ENCODE results near the gene PIK3R5. TPM values are rescaled to one million over a fixed set of nuclear protein-coding genes. Genes with fewer than 3 reads are reported as not detected.

The PIK3R5 gene
- total and polyA plus RNA-seq, 2 donors (not counting 1 experiment from before 2014, with no cell fraction given): 0.15 TPM; not detected in 1

DNA sequence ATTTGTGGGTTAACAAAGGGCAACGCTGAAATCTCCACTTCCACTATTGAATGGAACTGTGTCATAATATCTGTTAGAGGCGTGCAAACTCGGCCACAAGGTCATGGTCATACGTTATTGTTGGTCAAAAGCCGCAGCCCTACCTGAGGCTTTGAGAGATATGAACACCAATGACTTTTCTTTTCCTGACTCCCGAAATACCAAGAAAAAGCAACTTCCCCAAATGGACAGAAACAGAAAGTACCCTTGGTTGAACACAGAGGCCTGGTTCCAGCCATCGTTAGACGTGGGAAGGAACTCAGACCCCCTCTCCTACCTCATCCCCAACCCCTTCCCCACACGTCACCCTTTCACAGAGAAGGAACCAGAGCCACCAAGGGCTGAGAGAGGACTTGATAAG, 1.4 kb upstream of the PIK3R5 start:
- TF ChIP-seq EZH2 (IDR thresholded peaks at IDR 0.05; ENCODE audit: low read length, missing control alignments) (no peak), CTCF (conservative IDR thresholded peaks at IDR 0.05 in 1 of 2, IDR thresholded peaks at IDR 0.05 in 1 of 2; ENCODE audit: low read depth in 1 of 2, low read length in 2 of 2) (no peak)
- Histone ChIP-seq H3K79me2 (ENCODE audit: control insufficient read depth, insufficient read depth, low read length) (no peaks in the 10 kb centered on the region), H3K4me1 (ENCODE audit: control insufficient read depth, extremely low read depth, insufficient read depth, low read length) (no peaks in the 10 kb centered on the region), H3K4me3 (replicated peaks in 1 of 4; ENCODE audit: control extremely low read depth in 1 of 4, insufficient read depth in 1 of 4, low read depth in 3 of 4, low read length in 4 of 4) (no peak overlapping the region), H3K27ac (ENCODE audit: insufficient read depth, low read length) (no peak overlapping the region), H3K9ac (ENCODE audit: insufficient read depth, low read length) (no peak overlapping the region), H2AFZ (ENCODE audit: low read length) (no peak overlapping the region), H3K36me3 (ENCODE audit: control insufficient read depth, insufficient read depth, low read length) (no peaks in the 10 kb centered on the region), H3K9me3 (ENCODE audit: control insufficient read depth, insufficient read depth, low read depth, low read length) (no peaks in the 10 kb centered on the region), H3K27me3 (ENCODE audit: control insufficient read depth, insufficient read depth, low read length) (peaks cover 9% of the 10 kb centered on the region), H3K4me2 (ENCODE audit: extremely low read depth, insufficient read depth, low read length) (no peak overlapping the region), H4K20me1 (ENCODE audit: control insufficient read depth, extremely low read depth, insufficient read depth, low read length) (no peaks in the 10 kb centered on the region)
- DNase-seq (ENCODE audit: low read depth in 2 of 2): no peak

DNA sequence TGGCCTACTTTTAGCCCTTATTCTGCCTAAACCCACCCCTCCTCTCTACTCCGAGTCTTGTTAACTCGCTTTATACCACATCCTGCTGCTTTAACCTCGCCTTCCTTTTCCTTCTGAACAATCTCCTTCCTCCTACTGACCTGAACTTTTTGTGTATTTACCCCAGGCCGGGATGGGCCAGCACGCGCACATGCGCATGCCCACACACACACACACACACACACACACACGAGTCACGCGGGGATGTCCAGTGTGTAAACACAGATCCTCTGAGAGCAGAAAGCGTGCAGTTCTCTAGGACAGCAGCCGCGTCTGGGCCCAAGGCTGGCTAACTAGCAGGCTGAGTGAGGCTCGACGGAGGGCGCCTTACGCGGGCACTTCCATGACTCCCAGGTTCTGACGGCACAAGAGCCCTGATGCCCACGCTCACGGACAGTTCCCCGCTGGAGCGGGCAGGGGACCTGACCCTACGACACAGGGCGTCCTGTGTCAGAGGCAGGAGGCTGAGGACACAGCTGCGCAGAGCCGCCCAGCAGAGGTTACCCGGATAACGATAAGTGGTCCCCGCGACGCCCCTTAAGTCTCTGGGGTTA, 610 bp downstream of the PIK3R5 start:
- H4K20me1 ChIP-seq (ENCODE audit: control insufficient read depth, extremely low read depth, insufficient read depth, low read length): no peaks in the 10 kb centered on the region
- no peak for TF ChIP-seq CTCF (conservative IDR thresholded peaks at IDR 0.05 in 1 of 2, IDR thresholded peaks at IDR 0.05 in 1 of 2; ENCODE audit: low read depth in 1 of 2, low read length in 2 of 2)
- no peak for TF ChIP-seq EZH2 (IDR thresholded peaks at IDR 0.05; ENCODE audit: low read length, missing control alignments)
- H3K36me3 ChIP-seq (ENCODE audit: control insufficient read depth, insufficient read depth, low read length): no peaks in the 10 kb centered on the region
- no peaks in the 10 kb centered on the region for H3K4me1 ChIP-seq (ENCODE audit: control insufficient read depth, extremely low read depth, insufficient read depth, low read length)
- DNase-seq (ENCODE audit: low read depth in 2 of 2): no peak
- no peak overlapping the region for H2AFZ ChIP-seq (ENCODE audit: low read length)
- no peaks in the 10 kb centered on the region for H3K79me2 ChIP-seq (ENCODE audit: control insufficient read depth, insufficient read depth, low read length)
- no peak overlapping the region for H3K27ac ChIP-seq (ENCODE audit: insufficient read depth, low read length)
- no peaks in the 10 kb centered on the region for H3K9me3 ChIP-seq (ENCODE audit: control insufficient read depth, insufficient read depth, low read depth, low read length)
- H3K27me3 ChIP-seq (ENCODE audit: control insufficient read depth, insufficient read depth, low read length): peaks cover 9% of the 10 kb centered on the region
- no peak overlapping the region for H3K4me3 ChIP-seq (replicated peaks in 1 of 4; ENCODE audit: control extremely low read depth in 1 of 4, insufficient read depth in 1 of 4, low read depth in 3 of 4, low read length in 4 of 4)
- no peak overlapping the region for H3K9ac ChIP-seq (ENCODE audit: insufficient read depth, low read length)
- H3K4me2 ChIP-seq (ENCODE audit: extremely low read depth, insufficient read depth, low read length): no peak overlapping the region

DNA sequence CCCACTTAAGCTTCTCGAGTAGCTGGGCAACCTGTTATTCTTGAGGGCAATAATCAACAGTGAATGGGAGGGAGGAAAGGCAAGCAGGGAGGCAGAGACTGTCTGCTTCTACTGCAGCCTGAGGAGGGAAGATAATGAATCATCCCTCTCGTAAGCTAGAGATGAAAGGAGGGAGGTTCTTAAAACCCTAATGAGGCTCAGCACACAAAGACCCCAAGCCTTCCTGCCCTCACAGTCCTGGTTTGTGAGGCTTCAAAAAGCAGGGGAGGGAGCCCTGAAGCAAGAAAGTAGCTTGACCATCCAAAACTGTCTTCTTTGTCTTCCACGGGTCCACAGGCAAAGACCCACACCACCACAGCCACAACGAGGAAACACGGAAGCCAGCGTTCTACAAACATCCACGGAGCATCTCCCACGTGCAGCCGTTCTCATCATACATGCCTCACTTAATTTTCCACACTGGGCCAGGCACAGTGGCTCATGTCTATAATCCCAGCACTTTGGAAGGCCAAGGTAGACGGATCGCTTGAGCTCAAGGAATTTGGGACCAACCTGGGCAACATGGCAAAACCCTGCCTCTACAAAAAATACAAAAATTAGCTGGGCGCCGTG, 1.8 kb downstream of the PIK3R5 start:
- Histone ChIP-seq H2AFZ (ENCODE audit: low read length) (no peak overlapping the region), H3K9ac (ENCODE audit: insufficient read depth, low read length) (no peak overlapping the region), H3K79me2 (ENCODE audit: control insufficient read depth, insufficient read depth, low read length) (no peaks in the 10 kb centered on the region), H3K4me1 (ENCODE audit: control insufficient read depth, extremely low read depth, insufficient read depth, low read length) (no peaks in the 10 kb centered on the region), H3K27me3 (ENCODE audit: control insufficient read depth, insufficient read depth, low read length) (peaks cover 9% of the 10 kb centered on the region), H3K27ac (ENCODE audit: insufficient read depth, low read length) (no peak overlapping the region), H3K9me3 (ENCODE audit: control insufficient read depth, insufficient read depth, low read depth, low read length) (no peaks in the 10 kb centered on the region), H3K36me3 (ENCODE audit: control insufficient read depth, insufficient read depth, low read length) (no peaks in the 10 kb centered on the region), H3K4me2 (ENCODE audit: extremely low read depth, insufficient read depth, low read length) (no peak overlapping the region), H3K4me3 (replicated peaks in 1 of 4; ENCODE audit: control extremely low read depth in 1 of 4, insufficient read depth in 1 of 4, low read depth in 3 of 4, low read length in 4 of 4) (no peak overlapping the region), H4K20me1 (ENCODE audit: control insufficient read depth, extremely low read depth, insufficient read depth, low read length) (no peaks in the 10 kb centered on the region)
- no peak for DNase-seq (ENCODE audit: low read depth in 2 of 2)
- TF ChIP-seq CTCF (conservative IDR thresholded peaks at IDR 0.05 in 1 of 2, IDR thresholded peaks at IDR 0.05 in 1 of 2; ENCODE audit: low read depth in 1 of 2, low read length in 2 of 2): no peak
- no peak for TF ChIP-seq EZH2 (IDR thresholded peaks at IDR 0.05; ENCODE audit: low read length, missing control alignments)

All from fibroblast of lung (primary cell).